GM23338 (cell line): Measurements from ENCODE around the gene HLCS. TPM values are rescaled to one million over a fixed set of nuclear protein-coding genes. Genes with fewer than 3 reads are reported as not detected.

ENCODE experiments used
- ATAC-seq: fragments of 200-7000 bp; cut with Tn5 transposase; 3 replicates; pipeline ENCODE4 v1.9.1; 2020
- DNase-seq: peaks from one replicate; pipeline ENCODE4 v3.0.0-alpha.2; 2015; ENCODE audit warnings: low spot score
- H2AFZ ChIP-seq: fragments of 200-600 bp; sonication (generic); 2 replicates; pipeline ENCODE4 v1.8.0; 2016; ENCODE audit warnings: antibody characterized with exemption, mild to moderate bottlenecking, moderate library complexity
- H3F3A ChIP-seq: fragments of 200-600 bp; sonication (generic); replicated peaks from 2 replicates; pipeline ENCODE4 v1.8.0; 2017; ENCODE audit warnings: antibody characterized with exemption, mixed run types, low read depth
- H3K27ac ChIP-seq: fragments of 200-600 bp; sonication (generic); 2 replicates; pipeline ENCODE4 v1.6.1; 2016; ENCODE audit warnings: low read depth
- H3K27me3 ChIP-seq: fragments of 200-600 bp; sonication (generic); 2 replicates; pipeline ENCODE4 v1.8.0; 2016; ENCODE audit warnings: mild to moderate bottlenecking, mixed run types, moderate library complexity; ENCODE audit not compliant: insufficient read depth
- H3K36me3 ChIP-seq: fragments of 200-600 bp; sonication (generic); 2 replicates; pipeline ENCODE4 v1.8.0; 2016; ENCODE audit warnings: mild to moderate bottlenecking; ENCODE audit not compliant: insufficient read depth
- H3K4me1 ChIP-seq: fragments of 200-600 bp; sonication (generic); 2 replicates; pipeline ENCODE4 v1.8.0; 2016; ENCODE audit warnings: mild to moderate bottlenecking, moderate library complexity; ENCODE audit not compliant: insufficient read depth
- H3K4me2 ChIP-seq: fragments of 200-600 bp; sonication (generic); 2 replicates; pipeline ENCODE4 v1.7.1; 2017; ENCODE audit warnings: mixed run types
- H3K4me3 ChIP-seq: fragments of 200-600 bp; sonication (generic); 2 replicates; pipeline ENCODE4 v1.6.1; 2016; ENCODE audit warnings: mixed run types
- H3K79me2 ChIP-seq: fragments of 200-600 bp; sonication (generic); replicated peaks from 2 replicates; pipeline ENCODE4 v1.8.0; 2017; ENCODE audit warnings: mild to moderate bottlenecking; ENCODE audit not compliant: insufficient read depth
- H3K9me2 ChIP-seq: fragments of 200-600 bp; sonication (generic); 2 replicates; pipeline ENCODE4 v1.8.0; 2017; ENCODE audit not compliant: insufficient read depth
- H4K20me1 ChIP-seq: fragments of 200-600 bp; sonication (generic); replicated peaks from 2 replicates; pipeline ENCODE4 v1.8.0; 2017; ENCODE audit warnings: mild to moderate bottlenecking; ENCODE audit not compliant: insufficient read depth
- H3K27ac Mint-ChIP-seq: 2 replicates; pipeline ENCODE4 v1.8.0; 2020; ENCODE audit warnings: inconsistent platforms, mild to moderate bottlenecking, moderate library complexity, mixed read lengths
- H3K27me3 Mint-ChIP-seq: 3 replicates; pipeline ENCODE4 v1.8.0; 2022; ENCODE audit warnings: low read depth, mild to moderate bottlenecking, moderate library complexity, mixed read lengths, inconsistent platforms; ENCODE audit not compliant: insufficient read depth, poor library complexity
- H3K36me3 Mint-ChIP-seq: 3 replicates; pipeline ENCODE4 v1.8.0; 2021; ENCODE audit warnings: low read depth, mild to moderate bottlenecking, inconsistent platforms, moderate library complexity, mixed read lengths
- H3K4me1 Mint-ChIP-seq: 3 replicates; pipeline ENCODE4 v1.8.0; 2020; ENCODE audit warnings: mild to moderate bottlenecking, inconsistent platforms, mixed read lengths
- H3K4me3 Mint-ChIP-seq: 3 replicates; pipeline ENCODE4 v1.8.0; 2021; ENCODE audit warnings: moderate library complexity, mild to moderate bottlenecking, inconsistent platforms, mixed read lengths
- H3K9me3 Mint-ChIP-seq: 3 replicates; pipeline ENCODE4 v1.8.0; 2020; ENCODE audit warnings: moderate library complexity, mild to moderate bottlenecking, inconsistent platforms, mixed read lengths
- CREB1 ChIP-seq: fragments of 250-450 bp; sonication (Bioruptor Pico); IDR thresholded peaks from 2 replicates; pipeline ENCODE4 v1.5.0; 2020; ENCODE audit warnings: low read depth, mild to moderate bottlenecking, moderate library complexity
- CTCF ChIP-seq, 2 experiments: fragments of 200-600 bp in 1 of 2; sonication (generic) in 1 of 2; conservative IDR thresholded peaks; 2 replicates each; pipeline versions ENCODE4 v1.5.1 to v1.6.1; 2016 to 2017; ENCODE audit warnings: antibody characterized with exemption in 2 of 2, low read depth in 2 of 2, mild to moderate bottlenecking in 2 of 2, moderate library complexity in 1 of 2
- EZH2 ChIP-seq: fragments of 200-600 bp; sonication (generic); IDR thresholded peaks from one replicate; pipeline ENCODE4 v1.8.0; 2017; ENCODE audit warnings: antibody characterized with exemption, mild to moderate bottlenecking, low read depth; ENCODE audit not compliant: unreplicated experiment
- EZH2phosphoT487 ChIP-seq: fragments of 200-600 bp; sonication (generic); IDR thresholded peaks from one replicate; pipeline ENCODE4 v1.8.1; 2018; ENCODE audit warnings: antibody characterized with exemption; ENCODE audit not compliant: unreplicated experiment
- JUNB ChIP-seq: IDR thresholded peaks from one replicate; pipeline ENCODE4 v1.6.1; 2016; ENCODE audit warnings: antibody characterized with exemption; ENCODE audit not compliant: unreplicated experiment
- NANOG ChIP-seq: IDR thresholded peaks from 2 replicates; pipeline ENCODE4 v1.6.1; 2016; ENCODE audit warnings: antibody characterized with exemption, borderline replicate concordance
- POLR2AphosphoS5 ChIP-seq: IDR thresholded peaks from 2 replicates; pipeline ENCODE4 v1.6.1; 2016; ENCODE audit warnings: antibody characterized with exemption, low read depth
- REST ChIP-seq: IDR thresholded peaks from one replicate; pipeline ENCODE4 v1.6.1; 2018; ENCODE audit warnings: antibody characterized with exemption; ENCODE audit not compliant: unreplicated experiment
- STAT1 ChIP-seq: IDR thresholded peaks from one replicate; pipeline ENCODE4 v1.6.1; 2016; ENCODE audit warnings: antibody characterized with exemption; ENCODE audit not compliant: unreplicated experiment
- ZNF114 ChIP-seq: fragments of 250-450 bp; sonication (Bioruptor Pico); IDR thresholded peaks from 2 replicates; pipeline ENCODE4 v1.5.0; 2020; ENCODE audit warnings: mild to moderate bottlenecking, moderate library complexity
- ZNF331 ChIP-seq: fragments of 250-450 bp; sonication (Bioruptor Pico); IDR thresholded peaks from 2 replicates; pipeline ENCODE4 v1.5.0; 2020; ENCODE audit warnings: low read depth, mild to moderate bottlenecking, moderate library complexity
- ZNF462 ChIP-seq: fragments of 250-450 bp; sonication (Bioruptor Pico); IDR thresholded peaks from 2 replicates; pipeline ENCODE4 v1.5.0; 2020; ENCODE audit warnings: mild to moderate bottlenecking, moderate library complexity
- polyA plus RNA-seq: library from polyadenylated mRNA; unstranded; fragments of >200 nt; fragmentation: Nextera tagmentation; extraction: Ambion mirVana; gene quantifications from 2 replicates; pipeline ENCODE4 v1.2.1, GENCODE V29; 2016
- total RNA-seq: library from RNA; depleted of rRNA; stranded (reverse); fragments of >200 nt; shearing (Covaris generic); gene quantifications from 2 replicates; pipeline ENCODE4 v1.2.3, GENCODE V29; 2014

Gene HLCS
- total and polyA plus RNA-seq, 2 experiments from 2014 or later, result 6.1 to 14.7 TPM

DNA sequence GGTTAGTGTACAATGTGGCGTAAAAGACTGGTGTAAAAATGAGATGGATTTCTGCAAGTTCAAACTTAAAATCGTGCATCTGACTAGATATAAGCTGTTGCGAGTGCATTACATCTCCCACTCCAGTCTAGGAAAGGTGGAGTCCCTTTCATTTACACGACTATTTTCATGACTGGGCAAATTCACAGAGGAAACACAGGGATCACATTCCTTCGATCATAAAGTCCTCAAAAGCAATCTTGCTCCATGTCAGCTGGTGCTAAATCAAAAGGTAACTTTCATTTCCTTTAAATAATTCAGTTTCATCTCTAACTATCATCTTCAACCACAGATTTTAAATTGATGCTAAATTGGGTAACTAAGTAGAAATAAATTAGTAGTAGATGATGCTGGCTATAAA, 100.0 kb downstream of the HLCS start:
- Histone ChIP-seq H3F3A (no peaks in the 10 kb centered on the region), H3K27ac (no peak overlapping the region), H3K27me3 (no peaks in the 10 kb centered on the region)

DNA sequence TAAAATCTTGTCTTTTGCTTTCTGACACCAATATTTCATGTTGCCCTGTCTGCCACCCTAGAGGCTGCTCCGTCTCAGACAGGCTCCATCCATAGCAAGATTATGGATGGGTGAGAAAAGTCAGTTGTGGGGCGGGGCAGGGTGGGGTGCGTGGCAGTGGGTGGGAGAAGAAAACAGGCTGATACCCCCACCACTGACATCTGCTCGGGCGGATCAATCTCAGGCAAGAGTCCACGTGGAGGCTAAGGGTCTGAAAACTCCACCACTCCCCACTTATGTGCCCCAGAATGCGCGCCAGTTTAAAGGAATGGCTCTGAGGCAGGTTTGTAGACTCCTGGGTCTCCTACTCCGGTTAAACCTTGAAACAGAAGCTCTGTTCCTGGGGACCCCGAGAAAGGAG, 101.5 kb downstream of the HLCS start:
- Histone ChIP-seq H3F3A (no peaks in the 10 kb centered on the region), H4K20me1 (no peaks in the 10 kb centered on the region), H3K27ac (no peak overlapping the region), H3K9me2 (no peaks in the 10 kb centered on the region), H3K79me2 (no peaks in the 10 kb centered on the region), H2AFZ (no peak overlapping the region), H3K36me3 (no peaks in the 10 kb centered on the region), H3K27me3 (no peaks in the 10 kb centered on the region), H3K4me3 (no peak overlapping the region), H3K4me2 (no peak overlapping the region), H3K4me1 (peaks cover 4% of the 10 kb centered on the region; the same call in 1 of the 2 replicates)
- no peak overlapping the region for H3K27ac Mint-ChIP-seq
- peaks cover 10% of the 10 kb centered on the region for H3K4me1 Mint-ChIP-seq
- DNase-seq (no peak), ATAC-seq (no peak)
- H3K4me3 Mint-ChIP-seq, result no peak overlapping the region
- H3K36me3 Mint-ChIP-seq, result no peaks in the 10 kb centered on the region
- no peaks in the 10 kb centered on the region for H3K27me3 Mint-ChIP-seq
- TF ChIP-seq NANOG (no peak), CTCF (conservative IDR thresholded peaks at IDR 0.05; ENCODE audit: low read depth in 2 of 2) (no peak), ZNF331 (CRISPR knock-in tag) (no peak), ZNF114 (CRISPR knock-in tag) (no peak), ZNF462 (CRISPR knock-in tag) (no peak), REST (no peak), EZH2 (no peak), CREB1 (no peak), POLR2AphosphoS5 (no peak)
- H3K9me3 Mint-ChIP-seq, result no peaks in the 10 kb centered on the region

More for the DNA sequence above, 100.0 kb downstream of the HLCS start:
- no peak overlapping the region for H3K4me3 ChIP-seq
- ATAC-seq (no peak), DNase-seq (no peak)
- no peaks in the 10 kb centered on the region for H3K9me3 Mint-ChIP-seq
- no peaks in the 10 kb centered on the region for H3K36me3 ChIP-seq
- H3K27me3 Mint-ChIP-seq, result no peaks in the 10 kb centered on the region
- H3K9me2 ChIP-seq, result no peaks in the 10 kb centered on the region
- H3K4me1 ChIP-seq, result peaks cover 4% of the 10 kb centered on the region; the same call in 1 of the 2 replicates
- no peaks in the 10 kb centered on the region for H4K20me1 ChIP-seq
- H2AFZ ChIP-seq, result no peak overlapping the region
- H3K79me2 ChIP-seq, result no peaks in the 10 kb centered on the region
- H3K4me1 Mint-ChIP-seq, result peaks cover 14% of the 10 kb centered on the region; the same call in 2 of the 3 replicates
- no peak overlapping the region for H3K4me3 Mint-ChIP-seq
- H3K27ac Mint-ChIP-seq, result no peak overlapping the region
- no peaks in the 10 kb centered on the region for H3K36me3 Mint-ChIP-seq
- TF ChIP-seq EZH2phosphoT487 (no peak), JUNB (no peak), STAT1 (no peak), EZH2 (no peak)
- no peak overlapping the region for H3K4me2 ChIP-seq
